GM12878 (cell line): ENCODE results near the gene PIEZO2. TPM values are rescaled to one million over a fixed set of nuclear protein-coding genes. Genes with fewer than 3 reads are reported as not detected.

Experiments used
- ATAC-seq: fragments of 200-7000 bp; cut with Tn5 transposase; 3 replicates; pipeline ENCODE4 v1.9.1; 2020; ENCODE audit warnings: mild to moderate bottlenecking, moderate library complexity
- BruUV-seq: library from RNA; stranded (reverse); fragments of 400-500 nt; replicated peaks from 2 replicates; lab custom pipeline; 2021; lab: Mats Ljungman, UMichigan
- CTCF ChIA-PET: fragments of 300-600 bp; sonication (Branson Sonifier 250); formaldehyde crosslinking; extraction: SDS; loops from one replicate; lab custom pipeline; 2021; ENCODE audit warnings: inconsistent platforms; lab: Yijun Ruan, JAX
- POLR2A ChIA-PET: fragments of 350-600 bp; formaldehyde crosslinking; extraction: SDS; loops from one replicate; lab custom pipeline; 2021; ENCODE audit warnings: inconsistent platforms; lab: Charles Lee
- RAD21 ChIA-PET: fragments of 300-600 bp; sonication (Branson Sonifier 250); formaldehyde crosslinking; loops from one replicate; lab custom pipeline; 2023; ENCODE audit warnings: antibody characterized with exemption; ENCODE audit not compliant: unreplicated experiment; lab: Charles Lee
- SMC1A ChIA-PET: fragments of 300-600 bp; sonication (Branson Sonifier 250); formaldehyde crosslinking; loops from one replicate; lab custom pipeline; 2023; ENCODE audit not compliant: unreplicated experiment, uncharacterized antibody; lab: Charles Lee
- DNase-seq: peaks from one replicate; pipeline ENCODE4 v3.0.0-alpha.2; 2011; ENCODE audit warnings: low read depth, low spot score
- FAIRE-seq: peaks from 3 replicates; lab custom pipeline; 2011; peaks lifted over from hg19 to GRCh38; lab: Jason Lieb, UNC
- H2AFZ ChIP-seq: 2 replicates; pipeline ENCODE4 v1.6.0; 2011; ENCODE audit warnings: low read depth, low read length, control low read depth; ENCODE audit not compliant: control insufficient read depth
- H3K27ac ChIP-seq: 2 replicates; pipeline ENCODE4 v1.5.1; 2011; ENCODE audit warnings: control low read depth; ENCODE audit not compliant: control insufficient read depth, insufficient read depth
- H3K27me3 ChIP-seq, 2 experiments: replicated peaks in 1 of 2; 2 replicates each; pipeline versions ENCODE4 v1.6.0 to v1.6.1; 2011; ENCODE audit warnings: low read length in 1 of 2; ENCODE audit not compliant: control insufficient read depth in 2 of 2, insufficient read depth in 2 of 2
- H3K36me3 ChIP-seq, 2 experiments: 2 replicates each; pipeline ENCODE4 v1.5.1; 2011; ENCODE audit warnings: low read length in 1 of 2; ENCODE audit not compliant: control insufficient read depth in 2 of 2, insufficient read depth in 2 of 2
- H3K4me1 ChIP-seq: 2 replicates; pipeline ENCODE4 v1.6.1; 2011; ENCODE audit warnings: mild to moderate bottlenecking, low read length, moderate library complexity, mixed read lengths; ENCODE audit not compliant: control insufficient read depth, insufficient read depth
- H3K4me2 ChIP-seq: 2 replicates; pipeline ENCODE4 v1.6.0; 2011; ENCODE audit warnings: control low read depth; ENCODE audit not compliant: control insufficient read depth, insufficient read depth
- H3K4me3 ChIP-seq: fragments of 200-600 bp; sonication (generic); 2 replicates; pipeline ENCODE4 v1.5.1; 2016
- H3K79me2 ChIP-seq: 2 replicates; pipeline ENCODE4 v1.6.0; 2011; ENCODE audit warnings: low read length; ENCODE audit not compliant: control insufficient read depth, insufficient read depth
- H3K9ac ChIP-seq: 2 replicates; pipeline ENCODE4 v1.8.0; 2011; ENCODE audit warnings: low read length, control low read depth, mixed read lengths; ENCODE audit not compliant: control insufficient read depth, insufficient read depth
- H3K9me3 ChIP-seq: replicated peaks from 3 replicates; pipeline ENCODE4 v1.5.1; 2011; ENCODE audit warnings: mild to moderate bottlenecking, low read length; ENCODE audit not compliant: control insufficient read depth, insufficient read depth
- H4K20me1 ChIP-seq: 2 replicates; pipeline ENCODE4 v1.6.0; 2011; ENCODE audit not compliant: control insufficient read depth, insufficient read depth
- EP300 ChIP-seq, 2 experiments: fragments of 150-350 bp in 1 of 2; IDR thresholded peaks; 2 replicates each; pipeline ENCODE4 v1.6.1; 2011 to 2012; ENCODE audit warnings: low read depth in 2 of 2, low read length in 2 of 2, borderline replicate concordance in 1 of 2, improper control_type of control experiment in 1 of 2, inconsistent platforms in 1 of 2; ENCODE audit not compliant: control insufficient read depth in 1 of 2
- GATAD2B ChIP-seq: fragments of 450-650 bp; conservative IDR thresholded peaks from 2 replicates; pipeline ENCODE4 v1.6.1; 2017; ENCODE audit warnings: low read depth, mild to moderate bottlenecking, moderate library complexity
- HDGF ChIP-seq: fragments of 450-650 bp; IDR thresholded peaks from 2 replicates; pipeline ENCODE4 v1.6.1; 2016; ENCODE audit warnings: antibody characterized with exemption
- KAT2A ChIP-seq: conservative IDR thresholded peaks from 2 replicates; pipeline ENCODE4 v1.6.1; 2011; ENCODE audit warnings: low read depth, low read length; ENCODE audit not compliant: control insufficient read depth
- RUNX3 ChIP-seq: IDR thresholded peaks from 2 replicates; pipeline ENCODE4 v1.6.1; 2012; ENCODE audit warnings: low read length, inconsistent platforms
- SMARCA5 ChIP-seq: fragments of 450-650 bp; IDR thresholded peaks from 2 replicates; pipeline ENCODE4 v1.6.1; 2017; ENCODE audit warnings: mild to moderate bottlenecking
- ZNF384 ChIP-seq: IDR thresholded peaks from 2 replicates; pipeline ENCODE4 v1.6.1; 2012; ENCODE audit warnings: low read depth, mild to moderate bottlenecking, low read length, improper control_type of control experiment, borderline replicate concordance
- WGBS: methylation state at CpG from one replicate; pipeline ENCODE4 v1.1.6; 2016; ENCODE audit warnings: low lambda C conversion rate; ENCODE audit not compliant: insufficient replicate concordance, insufficient coverage; ENCODE audit errors: missing lambda C conversion rate; 5-methylcytosine and 5-hydroxymethylcytosine counted together
- in situ Hi-C: fragments of 300-500 bp; cut with MboI; formaldehyde crosslinking; loops from 9 replicates; pipeline ENCODE4 v1.14.3; 2018; ENCODE audit warnings: mixed read lengths
- intact Hi-C: fragments of 100-400 bp; cut with micrococcal nuclease; formaldehyde crosslinking; loops from one replicate; pipeline ENCODE4 v1.14.2; 2022; ENCODE audit not compliant: unreplicated experiment
- polyA plus RNA-seq, 11 experiments: library from polyadenylated mRNA; depleted of rRNA in 4 of 11; unstranded in 6 of 11; stranded (reverse) in 5 of 11; fragments of >200 nt; fragmentation: Nextera tagmentation in 4 of 11; fragmentation: Illumina TruSeq in 1 of 11; extraction: Ambion mirVana in 4 of 11; extraction: Trizol in 1 of 11; gene quantifications; 1 replicate in 1 of 11; 2 replicates in 10 of 11; pipeline versions ENCODE4 v1.2.1 to v1.2.3, GENCODE V29; 2011 to 2016; ENCODE audit warnings: inconsistent platforms in 2 of 11, missing spikeins in 2 of 11, low read depth in 1 of 11
- total RNA-seq, 4 experiments: library from RNA; depleted of rRNA in 3 of 4; stranded (reverse); fragments of >200 nt in 3 of 4; fragmentation: Illumina TruSeq in 1 of 4; extraction: Trizol in 1 of 4; gene quantifications; 2 replicates each; pipeline versions ENCODE4 v1.2.1 to v1.2.3, GENCODE V29; 2013 to 2021
- TF ChIP-seq, protein P1 (sequence below): fragments of 450-650 bp; IDR thresholded peaks from 2 replicates; pipeline ENCODE4 v1.6.1; 2017; ENCODE audit warnings: mild to moderate bottlenecking, moderate library complexity
- TF ChIP-seq, protein P2 (sequence below): fragments of 450-650 bp; IDR thresholded peaks from 2 replicates; pipeline ENCODE4 v1.6.1; 2016; ENCODE audit warnings: mild to moderate bottlenecking

The PIEZO2 gene
- total and polyA plus RNA-seq, 10 of the 15 experiments (the other 5 are each of a cell fraction or from before 2014, with no cell fraction given): 6.7 to 42.3 (median 27.4) TPM

DNA sequence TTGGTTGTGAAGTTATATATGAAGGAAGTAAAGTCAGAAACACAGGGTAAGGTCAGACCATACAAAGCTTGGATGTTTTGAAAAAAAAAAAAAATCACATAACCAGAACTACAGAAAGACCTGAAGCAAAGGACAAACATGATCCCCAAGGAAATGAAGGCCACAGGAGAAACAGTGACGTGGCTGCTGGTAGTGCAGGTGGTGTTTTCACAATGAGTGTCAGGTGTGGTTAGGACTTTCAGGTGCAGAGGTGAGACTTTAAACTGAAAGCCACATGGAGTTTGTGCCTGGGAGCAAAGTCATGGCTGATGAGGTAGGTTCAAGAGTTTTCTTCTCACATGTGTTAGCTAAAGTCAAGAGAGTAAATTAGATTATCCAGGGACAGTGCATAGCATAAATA, 270.7 kb downstream of the PIEZO2 start (continued):
- TF ChIP-seq RUNX3: peak; percentile 99
- TF ChIP-seq, protein P1, sequence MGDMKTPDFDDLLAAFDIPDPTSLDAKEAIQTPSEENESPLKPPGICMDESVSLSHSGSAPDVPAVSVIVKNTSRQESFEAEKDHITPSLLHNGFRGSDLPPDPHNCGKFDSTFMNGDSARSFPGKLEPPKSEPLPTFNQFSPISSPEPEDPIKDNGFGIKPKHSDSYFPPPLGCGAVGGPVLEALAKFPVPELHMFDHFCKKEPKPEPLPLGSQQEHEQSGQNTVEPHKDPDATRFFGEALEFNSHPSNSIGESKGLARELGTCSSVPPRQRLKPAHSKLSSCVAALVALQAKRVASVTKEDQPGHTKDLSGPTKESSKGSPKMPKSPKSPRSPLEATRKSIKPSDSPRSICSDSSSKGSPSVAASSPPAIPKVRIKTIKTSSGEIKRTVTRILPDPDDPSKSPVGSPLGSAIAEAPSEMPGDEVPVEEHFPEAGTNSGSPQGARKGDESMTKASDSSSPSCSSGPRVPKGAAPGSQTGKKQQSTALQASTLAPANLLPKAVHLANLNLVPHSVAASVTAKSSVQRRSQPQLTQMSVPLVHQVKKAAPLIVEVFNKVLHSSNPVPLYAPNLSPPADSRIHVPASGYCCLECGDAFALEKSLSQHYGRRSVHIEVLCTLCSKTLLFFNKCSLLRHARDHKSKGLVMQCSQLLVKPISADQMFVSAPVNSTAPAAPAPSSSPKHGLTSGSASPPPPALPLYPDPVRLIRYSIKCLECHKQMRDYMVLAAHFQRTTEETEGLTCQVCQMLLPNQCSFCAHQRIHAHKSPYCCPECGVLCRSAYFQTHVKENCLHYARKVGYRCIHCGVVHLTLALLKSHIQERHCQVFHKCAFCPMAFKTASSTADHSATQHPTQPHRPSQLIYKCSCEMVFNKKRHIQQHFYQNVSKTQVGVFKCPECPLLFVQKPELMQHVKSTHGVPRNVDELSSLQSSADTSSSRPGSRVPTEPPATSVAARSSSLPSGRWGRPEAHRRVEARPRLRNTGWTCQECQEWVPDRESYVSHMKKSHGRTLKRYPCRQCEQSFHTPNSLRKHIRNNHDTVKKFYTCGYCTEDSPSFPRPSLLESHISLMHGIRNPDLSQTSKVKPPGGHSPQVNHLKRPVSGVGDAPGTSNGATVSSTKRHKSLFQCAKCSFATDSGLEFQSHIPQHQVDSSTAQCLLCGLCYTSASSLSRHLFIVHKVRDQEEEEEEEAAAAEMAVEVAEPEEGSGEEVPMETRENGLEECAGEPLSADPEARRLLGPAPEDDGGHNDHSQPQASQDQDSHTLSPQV: no peak
- peak; percentile 54; the same call in 1 of the 2 replicates for TF ChIP-seq GATAD2B
- peak; percentile 90 to 96 for TF ChIP-seq EP300 (IDR thresholded peaks at IDR 0.05; ENCODE audit: borderline replicate concordance in 1 of 2, control insufficient read depth in 1 of 2, low read depth in 2 of 2, low read length in 2 of 2)
- peak; percentile 87 for TF ChIP-seq ZNF384
- TF ChIP-seq, all 136 proteins: peak for 55

DNA sequence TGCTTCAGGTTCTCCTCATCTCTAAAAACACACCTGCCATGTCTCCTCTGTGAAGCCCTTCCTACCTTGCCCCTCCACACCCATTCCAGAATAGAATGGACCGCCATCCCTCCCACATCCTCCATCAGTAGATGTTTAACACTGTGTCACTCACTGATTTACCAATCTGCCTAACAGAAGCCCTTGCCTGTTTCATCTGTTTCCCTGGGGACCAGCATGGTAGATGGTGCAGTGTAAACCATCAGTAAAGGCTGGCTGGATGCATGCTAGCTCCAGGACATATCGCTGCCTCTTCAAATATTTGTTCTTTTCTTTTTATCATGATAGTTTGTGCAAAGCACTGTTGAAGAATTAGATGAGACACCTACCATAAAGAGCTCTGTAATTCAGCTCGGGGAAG, 271.4 kb downstream of the PIEZO2 start:
- ChIA-PET CTCF (interaction anchor here (0.7 to 8.3 kb wide), 9 partner anchors 11 to 171 kb away, joined by 3 to 70 read pairs (median 4); no protein-coding TSS in a partner anchor), RAD21 (interaction anchor here (0.8 to 7.9 kb wide), 12 partner anchors 14 to 318 kb away, joined by 3 to 53 read pairs (median 6); no protein-coding TSS in a partner anchor), POLR2A (interaction anchor here (0.6 to 2.2 kb wide), 6 partner anchors 12 to 268 kb away, joined by 3 to 18 read pairs (median 6); no protein-coding TSS in a partner anchor), SMC1A (interaction anchor here (0.8 to 8.5 kb wide), 18 partner anchors 8 to 276 kb away, joined by 3 to 96 read pairs (median 6); partner anchors contain the start of gene PIEZO2)
- H3K4me1 ChIP-seq: peaks cover 49% of the 10 kb centered on the region
- H2AFZ ChIP-seq: no peak overlapping the region
- in situ Hi-C loops (loop anchor here (5.0 kb wide), 1 partner anchor 49 kb away; no protein-coding TSS in a partner anchor), intact Hi-C loops (loop anchor here (1.0 kb wide), 2 partner anchors 50 to 74 kb away; no protein-coding TSS in a partner anchor)
- H4K20me1 ChIP-seq: no peaks in the 10 kb centered on the region
- peak overlapping the region; percentile 88 for H3K27ac ChIP-seq
- peaks cover 2% of the 10 kb centered on the region; the same call in 2 of the 3 replicates for H3K9me3 ChIP-seq
- DNase-seq: no peak
- no TSS peak for BruUV-seq
- no peak overlapping the region for H3K4me2 ChIP-seq
- H3K27me3 ChIP-seq: no peaks in the 10 kb centered on the region
- H3K4me3 ChIP-seq: no peak overlapping the region
- peak overlapping the region; percentile 46; the same call in 1 of the 2 replicates for H3K9ac ChIP-seq
- WGBS: 41% methylated on average over 3 of the region's 3 CpGs
- TF ChIP-seq SMARCA5 (no peak), HDGF (0 out of 2 replicates have a peak, but pooled peaks have one; percentile 55), KAT2A (no peak)
- TF ChIP-seq, protein P2, sequence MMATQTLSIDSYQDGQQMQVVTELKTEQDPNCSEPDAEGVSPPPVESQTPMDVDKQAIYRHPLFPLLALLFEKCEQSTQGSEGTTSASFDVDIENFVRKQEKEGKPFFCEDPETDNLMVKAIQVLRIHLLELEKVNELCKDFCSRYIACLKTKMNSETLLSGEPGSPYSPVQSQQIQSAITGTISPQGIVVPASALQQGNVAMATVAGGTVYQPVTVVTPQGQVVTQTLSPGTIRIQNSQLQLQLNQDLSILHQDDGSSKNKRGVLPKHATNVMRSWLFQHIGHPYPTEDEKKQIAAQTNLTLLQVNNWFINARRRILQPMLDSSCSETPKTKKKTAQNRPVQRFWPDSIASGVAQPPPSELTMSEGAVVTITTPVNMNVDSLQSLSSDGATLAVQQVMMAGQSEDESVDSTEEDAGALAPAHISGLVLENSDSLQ: peak; percentile 34; the same call in 1 of the 2 replicates
- peak; percentile 37 for ATAC-seq
- H3K79me2 ChIP-seq: peaks cover 24% of the 10 kb centered on the region
- FAIRE-seq: no peak
- H3K36me3 ChIP-seq: no peaks in the 10 kb centered on the region
